HG02943 (cell line): ENCODE measurements around the gene MAPK4.
"Not testable (repeated sequence)": the region's sequence is repeated elsewhere in the genome, so short reads cannot be mapped to it uniquely, and the experiment has no call there.

Source experiments
- ATAC-seq: cut with Tn5 transposase; IDR thresholded peaks from one replicate; pipeline ENCODE4 v1.9.1; 2021; ENCODE audit warnings: mild to moderate bottlenecking, low read depth, moderate library complexity; ENCODE audit not compliant: unreplicated experiment

MAPK4 gene

DNA sequence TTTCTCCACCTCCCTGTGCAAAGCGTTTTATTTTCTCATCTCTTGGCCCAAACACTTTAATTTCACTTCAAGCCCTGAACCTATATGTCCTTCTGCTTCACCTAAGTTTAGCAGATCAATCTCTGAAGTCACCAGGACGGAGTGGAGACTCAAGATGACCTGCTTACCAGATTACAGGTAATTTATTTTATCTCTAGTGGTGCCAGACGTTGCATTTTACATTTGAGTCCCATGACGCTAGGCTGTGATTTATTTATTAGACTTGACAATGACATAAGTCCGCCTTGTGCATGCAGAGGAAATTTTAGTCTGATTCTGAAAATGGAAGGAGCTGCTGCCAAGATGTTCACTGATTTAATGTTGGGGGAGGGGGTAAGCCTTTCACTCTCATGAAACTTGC is 186.1 kb downstream of the MAPK4 start:
- ATAC-seq, result no peak

DNA sequence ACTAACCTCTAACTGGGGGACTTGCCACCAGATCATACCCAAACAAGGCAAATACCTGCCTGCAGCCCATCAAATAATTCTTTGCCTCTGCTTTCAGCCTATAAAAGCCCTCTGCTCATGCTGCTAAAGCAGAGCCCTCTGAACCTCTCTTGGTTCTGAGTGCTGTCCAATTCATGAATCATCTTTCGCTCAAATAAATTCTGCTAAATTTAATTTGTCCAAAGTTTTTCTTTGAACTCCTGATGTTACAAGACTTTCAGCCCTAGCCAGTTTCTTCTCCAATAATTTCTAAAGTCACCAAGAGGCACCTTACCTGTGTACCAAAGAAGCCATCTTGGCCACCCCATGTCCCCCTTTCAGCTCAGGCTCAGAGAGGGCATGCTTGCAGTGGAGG is 188.0 kb downstream of the MAPK4 start:
- no peak for ATAC-seq

- ATAC-seq, result no peak
Observed at GRCh38 chr18:50748243-50749229, 188.6 kb downstream of the MAPK4 start.

- ATAC-seq, result no peak
Observed at GRCh38 chr18:50749421-50749820, 189.5 kb downstream of the MAPK4 start.

- ATAC-seq, result no peak
Observed at GRCh38 chr18:50749945-50750344, 190.1 kb downstream of the MAPK4 start.

GRCh38 chr18:50750546-50750945 is 190.7 kb downstream of the MAPK4 start:
- ATAC-seq, result no peak

- no peak for ATAC-seq
Observed at GRCh38 chr18:50751490-50751889, 191.6 kb downstream of the MAPK4 start.

DNA sequence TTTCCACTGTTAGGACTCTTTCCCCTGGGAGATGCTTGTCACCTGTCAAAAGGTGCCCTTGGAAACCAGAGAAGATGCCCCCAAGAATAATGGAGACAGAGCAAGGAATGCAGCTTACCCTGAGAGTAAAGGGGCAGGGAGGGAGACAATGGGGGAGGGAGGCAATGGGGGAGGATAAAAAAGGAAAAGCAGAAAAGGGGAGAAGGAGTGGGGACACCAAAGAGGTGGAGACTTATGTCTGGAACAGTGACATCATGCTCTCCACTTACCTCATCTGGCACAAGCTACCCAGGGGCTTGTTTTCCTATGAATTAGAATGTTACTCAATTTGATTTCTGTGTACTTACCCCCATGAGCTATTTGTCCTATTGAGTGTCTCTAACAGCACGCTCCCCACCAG is 192.1 kb downstream of the MAPK4 start:
- no peak for ATAC-seq

GRCh38 chr18:50753311-50753710 is 193.4 kb downstream of the MAPK4 start:
- ATAC-seq, result no peak

GRCh38 chr18:50754297-50754696 is 194.4 kb downstream of the MAPK4 start:
- ATAC-seq, result no peak

DNA sequence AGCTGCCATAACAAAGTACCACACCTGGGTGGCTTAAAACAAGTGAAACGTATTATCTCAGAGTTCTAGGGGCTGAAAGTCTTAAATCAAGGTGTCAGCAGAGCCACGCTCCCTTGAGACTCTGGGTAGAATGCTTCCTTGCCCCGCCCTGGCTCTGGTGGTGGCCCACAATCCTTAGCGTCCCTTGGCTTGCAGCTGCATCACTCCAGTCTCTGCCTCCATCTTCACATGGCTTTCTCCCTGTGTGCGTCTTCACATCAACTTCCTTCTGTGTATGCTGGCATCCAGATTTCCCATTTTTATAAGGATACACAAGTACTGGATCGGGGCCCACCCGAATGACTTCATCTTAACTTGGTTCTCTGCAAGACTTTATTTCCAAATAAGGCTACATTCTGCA is 197.5 kb downstream of the MAPK4 start:
- no peak for ATAC-seq

- no peak for ATAC-seq
Observed at GRCh38 chr18:50769463-50769862, 209.6 kb downstream of the MAPK4 start.

DNA sequence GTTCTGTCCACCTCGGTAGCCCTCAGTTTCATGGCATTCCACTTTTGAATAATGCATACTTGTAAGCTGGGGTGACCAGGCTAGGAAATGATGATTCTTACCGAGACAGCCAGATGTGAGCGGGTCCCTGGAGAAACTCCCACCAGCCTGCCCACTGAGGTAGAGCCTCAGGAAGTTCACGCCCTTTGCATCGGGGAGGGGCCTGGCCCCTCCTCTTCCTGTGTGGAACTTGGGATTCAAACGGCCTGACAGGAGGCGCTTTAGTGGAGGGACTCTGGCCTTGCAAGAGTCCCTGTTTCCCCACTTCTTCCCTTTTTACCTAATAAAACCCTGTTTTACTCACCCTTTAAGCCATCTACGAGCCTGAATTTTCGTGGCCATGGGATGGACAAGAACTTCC is 215.3 kb downstream of the MAPK4 start:
- ATAC-seq, result no peak

DNA sequence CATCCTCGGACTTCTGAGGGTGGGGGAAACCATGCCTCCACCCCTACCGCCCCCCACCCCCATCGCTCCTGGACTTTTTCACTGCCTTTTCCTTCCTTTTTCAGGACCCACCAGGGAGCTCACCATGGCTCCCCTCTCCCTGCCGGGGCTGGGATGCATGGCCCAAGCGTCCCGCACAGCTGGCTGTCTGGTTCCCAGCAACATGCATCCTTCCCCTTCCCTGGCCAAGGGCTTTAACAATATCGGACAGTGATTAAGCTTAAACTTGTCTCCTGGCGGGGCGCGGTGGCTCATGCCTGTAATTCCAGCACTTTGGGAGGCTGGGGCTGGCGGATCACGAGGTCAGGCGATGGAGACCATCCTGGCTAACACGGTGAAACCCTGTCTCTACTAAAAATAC is 215.8 kb downstream of the MAPK4 start:
- ATAC-seq, result no peak

- no peak for ATAC-seq
Observed at GRCh38 chr18:50776383-50776782, 216.5 kb downstream of the MAPK4 start.

- not testable (repeated sequence) for ATAC-seq
Observed at GRCh38 chr18:50779021-50779420, 219.1 kb downstream of the MAPK4 start.
